Keratinocyte (primary cell): Measurements from ENCODE around the gene ITPK1. TPM values are rescaled to one million over a fixed set of nuclear protein-coding genes. Genes with fewer than 3 reads are reported as not detected.

Experiments
- DNase-seq: peaks from one replicate; pipeline ENCODE4 v3.0.0-alpha.2; 2011; ENCODE audit warnings: low read depth, missing footprints, low spot score
- FAIRE-seq: peaks from 2 replicates; lab custom pipeline; 2011; peaks lifted over from hg19 to GRCh38; lab: Jason Lieb, UNC
- H2AFZ ChIP-seq: 2 replicates; pipeline ENCODE4 v1.6.0; 2012; ENCODE audit warnings: low read length, control low read depth, inconsistent platforms; ENCODE audit not compliant: control insufficient read depth
- H3K27ac ChIP-seq: 2 replicates; pipeline ENCODE4 v1.5.1; 2011; ENCODE audit warnings: low read length; ENCODE audit not compliant: control insufficient read depth, insufficient read depth
- H3K27me3 ChIP-seq: 3 replicates; pipeline ENCODE4 v1.6.0; 2011; ENCODE audit warnings: low read length; ENCODE audit not compliant: control insufficient read depth, insufficient read depth; ENCODE audit errors: extremely low read depth
- H3K36me3 ChIP-seq, 2 experiments: 2 replicates in 1 of 2; 3 replicates in 1 of 2; pipeline ENCODE4 v1.5.1; 2011; ENCODE audit warnings: low read length in 2 of 2, mild to moderate bottlenecking in 1 of 2; ENCODE audit not compliant: control insufficient read depth in 2 of 2, insufficient read depth in 2 of 2; ENCODE audit errors: extremely low read depth in 1 of 2
- H3K4me1 ChIP-seq: 3 replicates; pipeline ENCODE4 v1.5.1; 2011; ENCODE audit warnings: low read length; ENCODE audit not compliant: control insufficient read depth, insufficient read depth; ENCODE audit errors: extremely low read depth
- H3K4me2 ChIP-seq: 3 replicates; pipeline ENCODE4 v1.6.0; 2011; ENCODE audit warnings: low read depth, low read length; ENCODE audit not compliant: control insufficient read depth, insufficient read depth; ENCODE audit errors: extremely low read depth
- H3K4me3 ChIP-seq, 3 experiments: fragments of 200-600 bp in 1 of 3; sonication (generic) in 1 of 3; 2 replicates in 2 of 3; 3 replicates in 1 of 3; pipeline ENCODE4 v1.5.1; 2011 to 2016; ENCODE audit warnings: low read length in 3 of 3, mild to moderate bottlenecking in 3 of 3, control low read depth in 2 of 3, inconsistent platforms in 1 of 3, low read depth in 1 of 3, mixed read lengths in 1 of 3, mixed run types in 1 of 3, moderate library complexity in 1 of 3; ENCODE audit not compliant: control insufficient read depth in 2 of 3, insufficient read depth in 2 of 3; ENCODE audit errors: extremely low read depth in 1 of 3
- H3K79me2 ChIP-seq: 2 replicates; pipeline ENCODE4 v1.6.0; 2012; ENCODE audit warnings: low read length; ENCODE audit not compliant: control insufficient read depth, insufficient read depth
- H3K9ac ChIP-seq: 3 replicates; pipeline ENCODE4 v1.6.0; 2011; ENCODE audit warnings: low read length; ENCODE audit not compliant: control insufficient read depth, insufficient read depth; ENCODE audit errors: extremely low read depth
- H3K9me1 ChIP-seq: 3 replicates; pipeline ENCODE4 v1.6.0; 2011; ENCODE audit warnings: low read length; ENCODE audit not compliant: control insufficient read depth, insufficient read depth; ENCODE audit errors: extremely low read depth
- H3K9me3 ChIP-seq: 2 replicates; pipeline ENCODE4 v1.5.1; 2012; ENCODE audit warnings: low read depth, low read length; ENCODE audit not compliant: control insufficient read depth
- H4K20me1 ChIP-seq: 3 replicates; pipeline ENCODE4 v1.6.0; 2011; ENCODE audit warnings: low read length; ENCODE audit not compliant: control insufficient read depth, insufficient read depth; ENCODE audit errors: extremely low read depth
- CTCF ChIP-seq, 3 experiments: IDR thresholded peaks in 1 of 3; conservative IDR thresholded peaks in 1 of 3; optimal IDR thresholded peaks in 1 of 3; 2 replicates in 2 of 3; 3 replicates in 1 of 3; pipeline versions ENCODE3 to v1.5.1; 2011; ENCODE audit warnings: low read length in 3 of 3, mild to moderate bottlenecking in 3 of 3, moderate library complexity in 2 of 3, control low read depth in 1 of 3, inconsistent platforms in 1 of 3; ENCODE audit not compliant: insufficient read depth in 2 of 3; ENCODE audit errors: extremely low read depth in 1 of 3
- EZH2 ChIP-seq: IDR thresholded peaks from one replicate; pipeline ENCODE4 v1.6.1; 2012; ENCODE audit warnings: inconsistent platforms, mild to moderate bottlenecking, low read length, moderate library complexity
- dilution Hi-C: fragments of 300-500 bp; cut with MboI; formaldehyde crosslinking; loops from one replicate; pipeline ENCODE4 v1.7.0; 2020; ENCODE audit warnings: low sequenced_read_pairs; ENCODE audit not compliant: extremely low pct_ligation_motif_present
- polyA plus RNA-seq, 5 experiments: library from polyadenylated mRNA; depleted of rRNA in 3 of 5; stranded (reverse) in 3 of 5; stranded (forward) in 1 of 5; unstranded in 1 of 5; fragments of >200 nt; gene quantifications; 1 replicate in 1 of 5; 2 replicates in 3 of 5; 3 replicates in 1 of 5; pipeline versions ENCODE4 v1.2.1 to v1.2.3, GENCODE V29; 2011 to 2012; ENCODE audit warnings: missing spikeins in 2 of 5, low read depth in 1 of 5, low replicate concordance in 1 of 5

Gene ITPK1
- polyA plus RNA-seq, 1 donor (not counting 4 experiments of a cell fraction or from before 2014, with no cell fraction given), result 67.8 TPM

GRCh38 chr14:92929689-92930608 is 185.8 kb downstream of the ITPK1 start:
- H3K4me1 ChIP-seq, result peaks cover 40% of the 10 kb centered on the region
- no peaks in the 10 kb centered on the region for H3K9me1 ChIP-seq
- H3K9me3 ChIP-seq, result no peaks in the 10 kb centered on the region
- no peak overlapping the region for H3K27ac ChIP-seq
- H3K4me2 ChIP-seq, result no peak overlapping the region
- H3K9ac ChIP-seq, result no peak overlapping the region
- H2AFZ ChIP-seq, result no peak overlapping the region
- H3K4me3 ChIP-seq, result no peak overlapping the region
- no peaks in the 10 kb centered on the region for H3K79me2 ChIP-seq
- no peak for TF ChIP-seq CTCF (optimal IDR thresholded peaks at IDR 0.05 in 1 of 3, IDR thresholded peaks at IDR 0.05 in 1 of 3, conservative IDR thresholded peaks at IDR 0.05 in 1 of 3; ENCODE audit: extremely low read depth in 1 of 3, insufficient read depth in 2 of 3, low read length in 3 of 3)
- TF ChIP-seq EZH2, result no peak
- H3K27me3 ChIP-seq, result no peaks in the 10 kb centered on the region
- no peaks in the 10 kb centered on the region for H3K36me3 ChIP-seq
- peaks cover 3% of the 10 kb centered on the region for H4K20me1 ChIP-seq
- DNase-seq (no peak), FAIRE-seq (no peak)
- dilution Hi-C loops, result loop anchor here (5.0 kb wide), 1 partner anchor 38 kb away; no protein-coding TSS in a partner anchor

- Histone ChIP-seq H3K36me3 (no peaks in the 10 kb centered on the region), H3K27ac (no peak overlapping the region), H2AFZ (no peak overlapping the region), H3K79me2 (no peaks in the 10 kb centered on the region), H3K9me1 (no peaks in the 10 kb centered on the region), H3K4me2 (no peak overlapping the region), H3K9me3 (no peaks in the 10 kb centered on the region), H3K9ac (no peak overlapping the region), H4K20me1 (peaks cover 3% of the 10 kb centered on the region), H3K4me3 (no peak overlapping the region), H3K27me3 (peaks cover 2% of the 10 kb centered on the region), H3K4me1 (peaks cover 40% of the 10 kb centered on the region)
- DNase-seq (no peak), FAIRE-seq (no peak)
- dilution Hi-C loops, result no loop called here
- TF ChIP-seq CTCF (optimal IDR thresholded peaks at IDR 0.05 in 1 of 3, IDR thresholded peaks at IDR 0.05 in 1 of 3, conservative IDR thresholded peaks at IDR 0.05 in 1 of 3; ENCODE audit: extremely low read depth in 1 of 3, insufficient read depth in 2 of 3, low read length in 3 of 3) (no peak), EZH2 (no peak)
These were observed 186.6 kb downstream of the ITPK1 start for GRCh38 chr14:92928961-92929688.
